A549 (cell line): ENCODE data around the gene MYADML2. TPM values are rescaled to one million over a fixed set of nuclear protein-coding genes. Genes with fewer than 3 reads are reported as not detected.

Source experiments
- ATAC-seq, 2 experiments: fragments of 200-7000 bp in 1 of 2; fragments of >200 bp in 1 of 2; cut with Nextera tagmentation in 1 of 2; cut with Tn5 transposase in 1 of 2; 3 replicates each; pipeline versions ENCODE4 v1.8.0 to v1.9.1; 2018 to 2020; ENCODE audit warnings: mild to moderate bottlenecking in 1 of 2, moderate library complexity in 1 of 2
- CTCF ChIA-PET: fragments of 300-600 bp; sonication (Branson Sonifier 250); formaldehyde crosslinking; extraction: SDS; loops from one replicate; lab custom pipeline; 2021; ENCODE audit warnings: antibody characterized with exemption, inconsistent platforms; lab: Yijun Ruan, JAX
- POLR2A ChIA-PET: fragments of 350-600 bp; formaldehyde crosslinking; extraction: SDS; loops from one replicate; lab custom pipeline; 2021; ENCODE audit warnings: antibody characterized with exemption, inconsistent platforms; lab: Yijun Ruan, JAX
- DNase-seq, 2 experiments: peaks; one replicate each; pipeline versions ENCODE4 v3.0.0 to v3.0.0-alpha.2; 2011 to 2016; ENCODE audit warnings: low read depth in 1 of 2, low spot score in 1 of 2
- FAIRE-seq: peaks from 2 replicates; lab custom pipeline; 2011; peaks lifted over from hg19 to GRCh38; lab: Jason Lieb, UNC
- H3K27ac ChIP-seq, 2 experiments: fragments of >200 bp; sonication (Bioruptor Twin); formaldehyde crosslinking; 3 replicates each; pipeline ENCODE4 v1.5.1; 2016 to 2017
- H3K4me1 ChIP-seq: fragments of >200 bp; sonication (Bioruptor Twin); formaldehyde crosslinking; 3 replicates; pipeline ENCODE4 v1.6.1; 2016
- H3K4me2 ChIP-seq: fragments of >200 bp; sonication (Bioruptor Twin); formaldehyde crosslinking; 3 replicates; pipeline ENCODE4 v1.6.1; 2016
- H3K4me3 ChIP-seq: fragments of >200 bp; sonication (Bioruptor Twin); formaldehyde crosslinking; 3 replicates; pipeline ENCODE4 v1.5.1; 2016
- H3K9me3 ChIP-seq: fragments of >200 bp; sonication (Bioruptor Twin); formaldehyde crosslinking; 3 replicates; pipeline ENCODE4 v1.6.1; 2016
- CBX8 ChIP-seq: fragments of 200-600 bp; sonication (generic); IDR thresholded peaks from 2 replicates; pipeline ENCODE4 v1.6.1; 2016
- CHD4 ChIP-seq: fragments of 200-600 bp; sonication (generic); IDR thresholded peaks from 2 replicates; pipeline ENCODE4 v1.6.1; 2016; ENCODE audit warnings: antibody characterized with exemption, mild to moderate bottlenecking, borderline replicate concordance
- CTCF ChIP-seq: fragments of >200 bp; sonication (Bioruptor Twin); formaldehyde crosslinking; IDR thresholded peaks from 3 replicates; pipeline ENCODE4 v1.5.1; 2016
- EP300 ChIP-seq, 2 experiments: fragments of >200 bp; sonication (Bioruptor Twin); formaldehyde crosslinking; IDR thresholded peaks; 2 replicates in 1 of 2; 3 replicates in 1 of 2; pipeline ENCODE4 v1.6.1; 2016 to 2017
- FOSB ChIP-seq: fragments of 250-450 bp; sonication (Bioruptor Pico); IDR thresholded peaks from 2 replicates; pipeline ENCODE4 v1.5.0; 2020; ENCODE audit warnings: mild to moderate bottlenecking, moderate library complexity
- FOXS1 ChIP-seq: fragments of 250-450 bp; sonication (Bioruptor Pico); IDR thresholded peaks from 2 replicates; pipeline ENCODE4 v1.5.0; 2020; ENCODE audit warnings: mild to moderate bottlenecking, moderate library complexity
- GATA3 ChIP-seq: IDR thresholded peaks from 2 replicates; pipeline ENCODE4 v1.6.1; 2012; ENCODE audit warnings: borderline replicate concordance
- HDAC2 ChIP-seq: fragments of 200-600 bp; sonication (generic); IDR thresholded peaks from 2 replicates; pipeline ENCODE4 v1.6.1; 2016
- HOXB13 ChIP-seq: fragments of 250-450 bp; sonication (Bioruptor Pico); IDR thresholded peaks from 2 replicates; pipeline ENCODE4 v1.5.0; 2020; ENCODE audit warnings: low read depth, mild to moderate bottlenecking, moderate library complexity
- JUN ChIP-seq, 2 experiments: fragments of >200 bp; sonication (Bioruptor Twin); formaldehyde crosslinking; IDR thresholded peaks; 2 replicates in 1 of 2; 3 replicates in 1 of 2; pipeline ENCODE4 v1.6.1; 2016 to 2017
- KDM1A ChIP-seq: fragments of 200-600 bp; sonication (generic); IDR thresholded peaks from 2 replicates; pipeline ENCODE4 v1.6.1; 2016; ENCODE audit warnings: low read depth, mild to moderate bottlenecking
- MAFK ChIP-seq: fragments of 450-650 bp; IDR thresholded peaks from 2 replicates; pipeline ENCODE4 v1.6.1; 2014; ENCODE audit not compliant: partially characterized antibody
- MYC ChIP-seq: IDR thresholded peaks from 2 replicates; pipeline ENCODE4 v1.6.1; 2012; ENCODE audit warnings: mild to moderate bottlenecking, inconsistent platforms, low read length, improper control_type of control experiment, borderline replicate concordance
- NFE2L2 ChIP-seq: fragments of 150-350 bp; conservative IDR thresholded peaks from 2 replicates; pipeline ENCODE4 v1.6.1; 2014; ENCODE audit warnings: low read length
- RAD21 ChIP-seq, 2 experiments: fragments of >200 bp in 1 of 2; sonication (Bioruptor Twin) in 1 of 2; formaldehyde crosslinking in 1 of 2; IDR thresholded peaks in 1 of 2; conservative IDR thresholded peaks in 1 of 2; 2 replicates in 1 of 2; 3 replicates in 1 of 2; pipeline ENCODE4 v1.6.1; 2012 to 2018; ENCODE audit warnings: inconsistent platforms in 1 of 2
- RFX5 ChIP-seq: fragments of 450-650 bp; IDR thresholded peaks from 2 replicates; pipeline ENCODE4 v1.7.1; 2014; ENCODE audit warnings: antibody characterized with exemption, mild to moderate bottlenecking, moderate library complexity
- RNF2 ChIP-seq: fragments of 200-600 bp; sonication (generic); IDR thresholded peaks from 2 replicates; pipeline ENCODE4 v1.6.1; 2016; ENCODE audit warnings: low read depth, mild to moderate bottlenecking, antibody characterized with exemption, moderate library complexity, borderline replicate concordance
- SREBF2 ChIP-seq: fragments of 450-650 bp; IDR thresholded peaks from 2 replicates; pipeline ENCODE4 v1.6.1; 2014; ENCODE audit warnings: mild to moderate bottlenecking, moderate library complexity
- ZNF302 ChIP-seq: fragments of 250-450 bp; sonication (Bioruptor Pico); IDR thresholded peaks from 2 replicates; pipeline ENCODE4 v1.9.0; 2021; ENCODE audit warnings: inconsistent platforms, mild to moderate bottlenecking, moderate library complexity
- WGBS: methylation state at CpG from one replicate; pipeline ENCODE4 v1.1.6; 2017; ENCODE audit errors: missing lambda C conversion rate; 5-methylcytosine and 5-hydroxymethylcytosine counted together
- polyA plus RNA-seq, 4 experiments: library from polyadenylated mRNA; depleted of rRNA in 3 of 4; stranded (reverse); fragments of >200 nt; fragmentation: RNase III in 1 of 4; extraction: RNeasy Plus Mini Kit Qiagen cat#74134 plus additional on column Dnase treatment in 1 of 4; gene quantifications; 2 replicates in 3 of 4; 3 replicates in 1 of 4; pipeline ENCODE4 v1.2.3, GENCODE V29; 2011 to 2017
- TF ChIP-seq, protein P1 (sequence below): fragments of >200 bp; sonication (Bioruptor Twin); formaldehyde crosslinking; IDR thresholded peaks from 2 replicates; pipeline ENCODE4 v1.6.1; 2016
- TF ChIP-seq, protein P2 (sequence below): IDR thresholded peaks from 2 replicates; pipeline ENCODE4 v1.6.1; 2012
- TF ChIP-seq, protein P3 (sequence below): fragments of 450-650 bp; IDR thresholded peaks from 2 replicates; pipeline ENCODE4 v1.6.1; 2014; ENCODE audit warnings: antibody characterized with exemption
- TF ChIP-seq, protein P4 (sequence below): fragments of 150-350 bp; IDR thresholded peaks from 2 replicates; pipeline ENCODE4 v1.6.1; 2014; ENCODE audit warnings: low read depth, mild to moderate bottlenecking, low read length

MYADML2 gene
- polyA plus RNA-seq, 2 of the 4 experiments (the other 2 are of a cell fraction) = not detected

- H3K4me1 ChIP-seq = peaks cover 4% of the 10 kb centered on the region; the same call in 2 of the 3 replicates
- H3K9me3 ChIP-seq = no peaks in the 10 kb centered on the region
- ChIA-PET CTCF (interaction anchor here (0.6 to 2.8 kb wide), 5 partner anchors 23 to 125 kb away, joined by 4 to 7 read pairs (median 5); partner anchors contain the start of gene MAFG), POLR2A (no interaction called here)
- no peak for TF ChIP-seq FOSB (CRISPR knock-in tag)
- no peak for TF ChIP-seq FOXS1 (CRISPR knock-in tag)
- no peak for TF ChIP-seq HOXB13 (CRISPR knock-in tag)
- no peak for TF ChIP-seq CHD4
- TF ChIP-seq RFX5 = no peak
- no peak for TF ChIP-seq MAFK
- TF ChIP-seq, protein P1, sequence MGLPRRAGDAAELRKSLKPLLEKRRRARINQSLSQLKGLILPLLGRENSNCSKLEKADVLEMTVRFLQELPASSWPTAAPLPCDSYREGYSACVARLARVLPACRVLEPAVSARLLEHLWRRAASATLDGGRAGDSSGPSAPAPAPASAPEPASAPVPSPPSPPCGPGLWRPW = no peak
- no peak for TF ChIP-seq EP300 (IDR thresholded peaks at IDR 0.05)
- no peak for TF ChIP-seq MYC
- no peak for ATAC-seq
- no peak overlapping the region for H3K27ac ChIP-seq
- no peak for DNase-seq
- H3K4me2 ChIP-seq = no peak overlapping the region
- 91% methylated on average over 16 of the region's 16 CpGs for WGBS
- no peak for FAIRE-seq
- H3K4me3 ChIP-seq = no peak overlapping the region
Observed at GRCh38 chr17:81905424-81905875, 41.6 kb downstream of the MYADML2 start.

DNA sequence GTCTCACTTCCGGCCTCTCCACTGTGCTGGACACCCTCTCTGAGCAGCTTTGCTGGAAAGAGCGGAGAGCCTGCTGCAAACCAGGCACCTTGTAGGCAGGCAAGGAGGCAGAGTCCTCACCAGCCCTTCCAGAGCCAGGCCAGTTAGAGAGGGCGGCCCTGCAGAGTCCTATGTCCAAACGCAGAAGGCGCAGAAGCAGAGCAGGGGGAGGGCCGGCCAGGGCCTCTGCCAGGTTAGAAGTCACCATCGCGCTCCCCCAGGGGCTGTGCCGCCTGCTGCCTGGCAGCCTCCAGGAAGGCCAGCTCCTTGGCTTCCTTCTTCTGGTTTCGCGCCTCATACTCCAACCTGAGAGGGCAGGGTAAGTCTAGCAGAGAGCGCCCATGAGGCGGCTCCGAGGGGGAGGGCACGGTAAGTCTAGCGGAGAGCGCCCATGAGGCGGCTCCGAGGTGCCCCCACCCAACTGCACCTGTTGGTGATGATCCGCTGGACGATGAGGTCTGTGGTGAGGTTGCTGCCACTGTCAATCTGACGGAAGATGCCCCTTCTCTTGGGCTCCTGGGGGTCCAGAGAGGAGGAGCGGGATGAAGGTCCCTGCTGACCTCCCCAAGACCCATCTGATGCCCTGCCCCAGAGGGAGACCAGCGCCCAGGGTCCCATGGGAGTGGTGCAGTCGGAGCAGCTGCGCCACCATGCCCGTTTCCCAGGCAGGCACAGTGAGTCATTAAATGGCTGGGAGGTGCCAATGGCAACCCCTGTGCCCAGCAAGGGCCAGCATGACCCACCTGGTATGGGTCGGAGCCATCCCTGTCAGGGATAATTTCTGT is 42.2 kb downstream of the MYADML2 start:
- Histone ChIP-seq H3K27ac (no peak overlapping the region), H3K4me2 (no peak overlapping the region), H3K9me3 (no peaks in the 10 kb centered on the region)
- TF ChIP-seq, protein P2, sequence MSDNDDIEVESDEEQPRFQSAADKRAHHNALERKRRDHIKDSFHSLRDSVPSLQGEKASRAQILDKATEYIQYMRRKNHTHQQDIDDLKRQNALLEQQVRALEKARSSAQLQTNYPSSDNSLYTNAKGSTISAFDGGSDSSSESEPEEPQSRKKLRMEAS = no peak
- TF ChIP-seq, protein P3, sequence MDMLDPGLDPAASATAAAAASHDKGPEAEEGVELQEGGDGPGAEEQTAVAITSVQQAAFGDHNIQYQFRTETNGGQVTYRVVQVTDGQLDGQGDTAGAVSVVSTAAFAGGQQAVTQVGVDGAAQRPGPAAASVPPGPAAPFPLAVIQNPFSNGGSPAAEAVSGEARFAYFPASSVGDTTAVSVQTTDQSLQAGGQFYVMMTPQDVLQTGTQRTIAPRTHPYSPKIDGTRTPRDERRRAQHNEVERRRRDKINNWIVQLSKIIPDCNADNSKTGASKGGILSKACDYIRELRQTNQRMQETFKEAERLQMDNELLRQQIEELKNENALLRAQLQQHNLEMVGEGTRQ = no peak
- TF ChIP-seq FOSB (CRISPR knock-in tag) (no peak), GATA3 (no peak), NFE2L2 (no peak), MAFK (no peak), CTCF (no peak), RAD21 (conservative IDR thresholded peaks at IDR 0.05 in 1 of 2, IDR thresholded peaks at IDR 0.05 in 1 of 2) (no peak), EP300 (IDR thresholded peaks at IDR 0.05) (no peak), CBX8 (no peak), HDAC2 (no peak), KDM1A (no peak), ZNF302 (CRISPR knock-in tag) (no peak), SREBF2 (no peak), JUN (IDR thresholded peaks at IDR 0.05) (no peak), RNF2 (no peak)
- TF ChIP-seq, protein P4, sequence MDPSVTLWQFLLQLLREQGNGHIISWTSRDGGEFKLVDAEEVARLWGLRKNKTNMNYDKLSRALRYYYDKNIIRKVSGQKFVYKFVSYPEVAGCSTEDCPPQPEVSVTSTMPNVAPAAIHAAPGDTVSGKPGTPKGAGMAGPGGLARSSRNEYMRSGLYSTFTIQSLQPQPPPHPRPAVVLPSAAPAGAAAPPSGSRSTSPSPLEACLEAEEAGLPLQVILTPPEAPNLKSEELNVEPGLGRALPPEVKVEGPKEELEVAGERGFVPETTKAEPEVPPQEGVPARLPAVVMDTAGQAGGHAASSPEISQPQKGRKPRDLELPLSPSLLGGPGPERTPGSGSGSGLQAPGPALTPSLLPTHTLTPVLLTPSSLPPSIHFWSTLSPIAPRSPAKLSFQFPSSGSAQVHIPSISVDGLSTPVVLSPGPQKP = no peak
- TF ChIP-seq, all 56 proteins: peak for 0
- ATAC-seq = no peak
- ChIA-PET CTCF (interaction anchor here (1.0 to 2.8 kb wide), 4 partner anchors 11 to 126 kb away, joined by 3 to 7 read pairs (median 5); partner anchors contain the start of gene MAFG), POLR2A (no interaction called here)
- no peak for FAIRE-seq
- Histone ChIP-seq H3K4me3 (no peak overlapping the region), H3K4me1 (peaks cover under 1% of the 10 kb centered on the region; the same call in 2 of the 3 replicates)
- WGBS = 88% methylated on average over 26 of the region's 28 CpGs
- no peak for DNase-seq
